HepG2 (cell line): Measurements from ENCODE around the gene RIBC1. TPM values are rescaled to one million over a fixed set of nuclear protein-coding genes. Genes with fewer than 3 reads are reported as not detected.

Experiments used
- BHLHE40 ChIP-seq: IDR thresholded peaks from 2 replicates; pipeline ENCODE4 v1.6.1; 2011; ENCODE audit warnings: low read length, improper control_type of control experiment
- GABPA ChIP-seq, 2 experiments: IDR thresholded peaks; 2 replicates each; pipeline ENCODE4 v1.6.1; 2011 to 2016; ENCODE audit warnings: low read depth in 2 of 2, low read length in 1 of 2, missing biosample characterization in 1 of 2, missing genetic modification characterization in 1 of 2
- MBNL3 ChIP-seq: fragments of 250-450 bp; sonication (Bioruptor Pico); conservative IDR thresholded peaks from 2 replicates; pipeline ENCODE4 v1.8.0; 2022; ENCODE audit warnings: mild to moderate bottlenecking, inconsistent platforms
- MED8 ChIP-seq: sonication (generic); formaldehyde crosslinking; IDR thresholded peaks from 2 replicates; pipeline ENCODE4 v1.8.1; 2023; ENCODE audit warnings: mild to moderate bottlenecking, missing genetic modification reagents; ENCODE audit not compliant: insufficient replicate concordance
- MTA3 ChIP-seq: sonication (generic); formaldehyde crosslinking; IDR thresholded peaks from 2 replicates; pipeline ENCODE4 v1.4.0; 2020; ENCODE audit warnings: missing genetic modification reagents
- MTF2 ChIP-seq: sonication (generic); formaldehyde crosslinking; IDR thresholded peaks from 2 replicates; pipeline ENCODE4 v1.5.0; 2020; ENCODE audit warnings: missing genetic modification reagents, borderline replicate concordance
- NAIF1 ChIP-seq: sonication (generic); formaldehyde crosslinking; IDR thresholded peaks from 2 replicates; pipeline ENCODE4 v1.5.0; 2020; ENCODE audit warnings: mild to moderate bottlenecking, missing genetic modification reagents, borderline replicate concordance
- PHF20 ChIP-seq: sonication (generic); formaldehyde crosslinking; IDR thresholded peaks from 2 replicates; pipeline ENCODE4 v1.5.0; 2020; ENCODE audit warnings: mild to moderate bottlenecking, missing genetic modification reagents
- RORA ChIP-seq: sonication (generic); formaldehyde crosslinking; IDR thresholded peaks from 2 replicates; pipeline ENCODE4 v1.5.0; 2020; ENCODE audit warnings: mild to moderate bottlenecking, missing genetic modification reagents, moderate library complexity
- SOX5 ChIP-seq: IDR thresholded peaks from 2 replicates; pipeline ENCODE4 v1.6.1; 2016; ENCODE audit warnings: borderline replicate concordance
- SP1 ChIP-seq, 2 experiments: fragments of 450-650 bp in 1 of 2; sonication (generic) in 1 of 2; formaldehyde crosslinking in 1 of 2; IDR thresholded peaks; 2 replicates each; pipeline versions ENCODE4 v1.4.0 to v1.6.1; 2016 to 2020; ENCODE audit warnings: missing genetic modification reagents in 1 of 2
- SP2 ChIP-seq: sonication (generic); formaldehyde crosslinking; IDR thresholded peaks from 2 replicates; pipeline ENCODE4 v1.5.1; 2020; ENCODE audit warnings: mild to moderate bottlenecking, missing genetic modification reagents
- THYN1 ChIP-seq: sonication (generic); formaldehyde crosslinking; IDR thresholded peaks from 2 replicates; pipeline ENCODE4 v1.8.1; 2023; ENCODE audit warnings: low read depth, mild to moderate bottlenecking, moderate library complexity, missing genetic modification reagents, borderline replicate concordance
- ZNF83 ChIP-seq: sonication (generic); formaldehyde crosslinking; IDR thresholded peaks from 2 replicates; pipeline ENCODE4 v1.4.0; 2020; ENCODE audit warnings: missing genetic modification reagents, mild to moderate bottlenecking, borderline replicate concordance
- polyA plus RNA-seq, 8 experiments: library from polyadenylated mRNA; depleted of rRNA in 3 of 8; stranded (reverse) in 7 of 8; unstranded in 1 of 8; fragments of >200 nt; fragmentation: Illumina TruSeq in 4 of 8; extraction: Trizol in 4 of 8; gene quantifications; 2 replicates each; pipeline versions ENCODE4 v1.2.1 to v1.2.3, GENCODE V29; 2011 to 2016; ENCODE audit warnings: low read depth in 4 of 8, missing spikeins in 1 of 8, mixed read lengths in 1 of 8; ENCODE audit not compliant: insufficient read depth in 1 of 8
- total RNA-seq, 5 experiments: library from RNA; depleted of rRNA; stranded (reverse); fragments of >200 nt; fragmentation: Illumina TruSeq; extraction: Trizol; gene quantifications; 2 replicates each; pipeline ENCODE4 v1.2.3, GENCODE V29; 2016; ENCODE audit warnings: low read depth in 1 of 5
- TF ChIP-seq, protein P1 (sequence below): sonication (generic); formaldehyde crosslinking; IDR thresholded peaks from 2 replicates; pipeline ENCODE4 v1.4.0; 2020; ENCODE audit warnings: mild to moderate bottlenecking, missing genetic modification reagents
- TF ChIP-seq, protein P2 (sequence below): sonication (generic); formaldehyde crosslinking; IDR thresholded peaks from 2 replicates; pipeline ENCODE4 v1.8.0; 2022; ENCODE audit warnings: low read depth, missing genetic modification reagents
- TF ChIP-seq, protein P3 (sequence below): sonication (generic); formaldehyde crosslinking; IDR thresholded peaks from 2 replicates; pipeline ENCODE4 v1.5.0; 2020; ENCODE audit warnings: missing genetic modification reagents
- TF ChIP-seq, protein P4 (sequence below): sonication (generic); formaldehyde crosslinking; IDR thresholded peaks from 2 replicates; pipeline ENCODE4 v1.5.1; 2020; ENCODE audit warnings: missing genetic modification reagents, mild to moderate bottlenecking, borderline replicate concordance
- TF ChIP-seq, protein P5 (sequence below), 2 experiments: sonication (generic) in 1 of 2; formaldehyde crosslinking in 1 of 2; IDR thresholded peaks; 2 replicates each; pipeline versions ENCODE4 v1.4.0 to v1.6.1; 2016 to 2020; ENCODE audit warnings: borderline replicate concordance in 1 of 2, low read depth in 1 of 2, mild to moderate bottlenecking in 1 of 2, missing genetic modification reagents in 1 of 2

Gene RIBC1
- total and polyA plus RNA-seq, 2 of the 13 experiments (the other 11 are each of a cell fraction or from before 2014, with no cell fraction given) = 0.55 TPM; not detected in 1

DNA sequence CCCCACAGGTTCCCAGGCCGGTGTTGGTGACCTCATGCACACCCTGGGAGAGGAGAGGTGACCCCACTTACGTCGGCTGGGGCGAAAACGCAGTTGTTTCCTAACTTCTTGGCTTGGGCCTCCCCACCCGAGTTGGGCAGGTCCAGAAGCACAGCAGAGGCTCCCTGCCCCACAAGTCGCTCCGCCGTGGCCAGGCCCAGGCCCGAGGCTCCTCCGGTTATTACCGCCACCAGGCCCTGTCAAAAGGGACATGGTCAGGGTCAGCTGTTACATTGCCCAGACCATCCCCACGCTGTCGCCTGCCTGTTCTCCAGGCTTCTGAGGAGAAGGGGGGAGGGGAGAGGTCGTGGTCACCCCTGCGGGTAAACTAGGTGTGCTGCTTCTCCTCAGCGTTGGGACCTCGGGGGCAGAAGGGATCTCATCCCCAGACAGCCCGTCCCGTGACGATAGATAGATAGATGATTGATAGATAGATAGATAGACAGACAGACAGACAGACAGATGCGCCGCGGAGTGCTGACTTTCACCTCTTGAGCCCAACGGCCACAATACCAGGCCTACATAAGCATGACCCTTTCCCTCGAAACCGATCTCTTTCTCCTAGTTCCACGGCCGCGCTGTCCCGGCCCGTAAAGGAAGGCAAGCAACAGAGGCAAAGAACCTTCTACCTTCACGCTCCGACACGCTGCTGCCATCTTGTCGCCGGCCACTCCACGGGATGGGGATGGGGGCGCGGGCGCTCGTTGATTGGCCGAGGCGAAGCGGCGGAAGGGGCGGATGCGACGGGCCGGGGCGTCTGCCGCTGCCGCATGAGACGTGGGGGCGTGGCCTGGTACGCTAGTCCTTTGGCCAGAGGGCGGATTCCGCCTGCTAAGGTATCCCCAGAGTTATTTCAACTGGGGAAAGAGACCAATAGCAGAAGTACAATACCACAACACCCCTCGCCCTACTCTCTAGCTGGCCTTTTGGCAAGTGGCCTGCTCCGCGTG lies 11.3 kb downstream of the RIBC1 start, which contains the start of gene HSD17B10 (continued):
- TF ChIP-seq GABPA (IDR thresholded peaks at IDR 0.05; ENCODE audit: low read depth, low read length) (peak; percentile 53), GABPA (CRISPR knock-in tag; IDR thresholded peaks at IDR 0.05; ENCODE audit: low read depth) (peak; percentile 70), NAIF1 (CRISPR knock-in tag) (no peak), MED8 (CRISPR knock-in tag) (no peak), MTA3 (CRISPR knock-in tag) (no peak), RORA (no peak), MTF2 (CRISPR knock-in tag) (no peak), SP1 (IDR thresholded peaks at IDR 0.05) (no peak), SP1 (CRISPR knock-in tag; IDR thresholded peaks at IDR 0.05) (peak; percentile 56), THYN1 (CRISPR knock-in tag) (no peak), PHF20 (CRISPR knock-in tag) (0 out of 2 replicates have a peak, but pooled peaks have one; percentile 27), BHLHE40 (no peak), MBNL3 (no peak), SOX5 (CRISPR knock-in tag) (no peak), ZNF83 (CRISPR knock-in tag) (no peak), SP2 (peak; percentile 48; the same call in 1 of the 2 replicates)
- TF ChIP-seq, protein P1, sequence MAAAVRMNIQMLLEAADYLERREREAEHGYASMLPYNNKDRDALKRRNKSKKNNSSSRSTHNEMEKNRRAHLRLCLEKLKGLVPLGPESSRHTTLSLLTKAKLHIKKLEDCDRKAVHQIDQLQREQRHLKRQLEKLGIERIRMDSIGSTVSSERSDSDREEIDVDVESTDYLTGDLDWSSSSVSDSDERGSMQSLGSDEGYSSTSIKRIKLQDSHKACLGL (CRISPR knock-in tag) = no peak
- TF ChIP-seq, protein P2, sequence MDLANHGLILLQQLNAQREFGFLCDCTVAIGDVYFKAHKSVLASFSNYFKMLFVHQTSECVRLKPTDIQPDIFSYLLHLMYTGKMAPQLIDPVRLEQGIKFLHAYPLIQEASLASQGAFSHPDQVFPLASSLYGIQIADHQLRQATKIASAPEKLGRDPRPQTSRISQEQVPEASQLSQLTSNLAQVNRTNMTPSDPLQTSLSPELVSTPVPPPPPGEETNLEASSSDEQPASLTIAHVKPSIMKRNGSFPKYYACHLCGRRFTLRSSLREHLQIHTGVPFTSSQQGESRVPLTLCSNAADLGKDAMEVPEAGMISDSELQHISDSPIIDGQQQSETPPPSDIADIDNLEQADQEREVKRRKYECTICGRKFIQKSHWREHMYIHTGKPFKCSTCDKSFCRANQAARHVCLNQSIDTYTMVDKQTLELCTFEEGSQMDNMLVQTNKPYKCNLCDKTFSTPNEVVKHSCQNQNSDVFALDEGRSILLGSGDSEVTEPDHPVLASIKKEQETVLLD (CRISPR knock-in tag) = 0 out of 2 replicates have a peak, but pooled peaks have one; percentile 28
- TF ChIP-seq, protein P3, sequence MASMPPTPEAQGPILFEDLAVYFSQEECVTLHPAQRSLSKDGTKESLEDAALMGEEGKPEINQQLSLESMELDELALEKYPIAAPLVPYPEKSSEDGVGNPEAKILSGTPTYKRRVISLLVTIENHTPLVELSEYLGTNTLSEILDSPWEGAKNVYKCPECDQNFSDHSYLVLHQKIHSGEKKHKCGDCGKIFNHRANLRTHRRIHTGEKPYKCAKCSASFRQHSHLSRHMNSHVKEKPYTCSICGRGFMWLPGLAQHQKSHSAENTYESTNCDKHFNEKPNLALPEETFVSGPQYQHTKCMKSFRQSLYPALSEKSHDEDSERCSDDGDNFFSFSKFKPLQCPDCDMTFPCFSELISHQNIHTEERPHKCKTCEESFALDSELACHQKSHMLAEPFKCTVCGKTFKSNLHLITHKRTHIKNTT = no peak
- TF ChIP-seq, protein P4, sequence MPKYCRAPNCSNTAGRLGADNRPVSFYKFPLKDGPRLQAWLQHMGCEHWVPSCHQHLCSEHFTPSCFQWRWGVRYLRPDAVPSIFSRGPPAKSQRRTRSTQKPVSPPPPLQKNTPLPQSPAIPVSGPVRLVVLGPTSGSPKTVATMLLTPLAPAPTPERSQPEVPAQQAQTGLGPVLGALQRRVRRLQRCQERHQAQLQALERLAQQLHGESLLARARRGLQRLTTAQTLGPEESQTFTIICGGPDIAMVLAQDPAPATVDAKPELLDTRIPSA (CRISPR knock-in tag) = no peak
- TF ChIP-seq, protein P5, sequence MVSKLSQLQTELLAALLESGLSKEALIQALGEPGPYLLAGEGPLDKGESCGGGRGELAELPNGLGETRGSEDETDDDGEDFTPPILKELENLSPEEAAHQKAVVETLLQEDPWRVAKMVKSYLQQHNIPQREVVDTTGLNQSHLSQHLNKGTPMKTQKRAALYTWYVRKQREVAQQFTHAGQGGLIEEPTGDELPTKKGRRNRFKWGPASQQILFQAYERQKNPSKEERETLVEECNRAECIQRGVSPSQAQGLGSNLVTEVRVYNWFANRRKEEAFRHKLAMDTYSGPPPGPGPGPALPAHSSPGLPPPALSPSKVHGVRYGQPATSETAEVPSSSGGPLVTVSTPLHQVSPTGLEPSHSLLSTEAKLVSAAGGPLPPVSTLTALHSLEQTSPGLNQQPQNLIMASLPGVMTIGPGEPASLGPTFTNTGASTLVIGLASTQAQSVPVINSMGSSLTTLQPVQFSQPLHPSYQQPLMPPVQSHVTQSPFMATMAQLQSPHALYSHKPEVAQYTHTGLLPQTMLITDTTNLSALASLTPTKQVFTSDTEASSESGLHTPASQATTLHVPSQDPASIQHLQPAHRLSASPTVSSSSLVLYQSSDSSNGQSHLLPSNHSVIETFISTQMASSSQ (IDR thresholded peaks at IDR 0.05; ENCODE audit: low read depth) = no peak
- TF ChIP-seq, protein P5 (CRISPR knock-in tag; IDR thresholded peaks at IDR 0.05; ENCODE audit: borderline replicate concordance) = no peak
